Mononuclear cell (primary cell): ENCODE results near the gene EPB41L1. TPM values are rescaled to one million over a fixed set of nuclear protein-coding genes. Genes with fewer than 3 reads are reported as not detected.

Source experiments
- H3K27me3 ChIP-seq: 2 replicates; pipeline ENCODE4 v1.6.0; 2011; ENCODE audit warnings: low read length, control low read depth; ENCODE audit not compliant: insufficient read depth
- H3K4me1 ChIP-seq: 2 replicates; pipeline ENCODE4 v1.5.1; 2011; ENCODE audit warnings: mild to moderate bottlenecking, low read length, control low read depth; ENCODE audit not compliant: insufficient read depth
- H3K4me3 ChIP-seq: 2 replicates; pipeline ENCODE4 v1.5.1; 2011; ENCODE audit warnings: mild to moderate bottlenecking, low read length, moderate library complexity
- H3K9me3 ChIP-seq: 2 replicates; pipeline ENCODE4 v1.5.1; 2011; ENCODE audit warnings: low read depth, mild to moderate bottlenecking, control low read depth, low read length
- total RNA-seq: library from RNA; depleted of rRNA; stranded (reverse); fragments of >200 nt; gene quantifications from one replicate; pipeline ENCODE4 v1.2.3, GENCODE V29; 2012

EPB41L1 gene
- total RNA-seq, 1 donor, result 0.21 TPM

DNA sequence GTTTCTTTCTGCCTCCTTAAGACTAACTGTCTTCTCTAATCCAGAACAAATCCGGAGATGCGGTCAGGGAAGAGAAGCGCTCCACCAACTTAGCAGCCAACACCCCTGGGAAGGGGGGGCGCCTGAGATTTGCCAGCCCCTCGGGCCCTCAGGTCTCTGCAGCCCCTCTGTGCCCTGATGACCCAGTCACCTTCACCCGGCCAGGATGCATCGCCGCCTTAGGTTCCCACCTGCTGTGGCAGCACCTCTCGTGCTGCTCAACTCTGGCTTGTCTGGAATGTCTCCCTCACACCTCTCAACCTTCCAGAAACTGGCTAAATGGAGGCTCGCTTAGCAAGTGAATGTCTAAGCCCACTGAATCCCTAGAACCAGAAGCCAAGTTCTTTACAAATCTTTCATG lies 53.7 kb downstream of the EPB41L1 start:
- Histone ChIP-seq H3K4me1 (no peaks in the 10 kb centered on the region), H3K9me3 (no peaks in the 10 kb centered on the region), H3K4me3 (no peak overlapping the region), H3K27me3 (no peaks in the 10 kb centered on the region)

DNA sequence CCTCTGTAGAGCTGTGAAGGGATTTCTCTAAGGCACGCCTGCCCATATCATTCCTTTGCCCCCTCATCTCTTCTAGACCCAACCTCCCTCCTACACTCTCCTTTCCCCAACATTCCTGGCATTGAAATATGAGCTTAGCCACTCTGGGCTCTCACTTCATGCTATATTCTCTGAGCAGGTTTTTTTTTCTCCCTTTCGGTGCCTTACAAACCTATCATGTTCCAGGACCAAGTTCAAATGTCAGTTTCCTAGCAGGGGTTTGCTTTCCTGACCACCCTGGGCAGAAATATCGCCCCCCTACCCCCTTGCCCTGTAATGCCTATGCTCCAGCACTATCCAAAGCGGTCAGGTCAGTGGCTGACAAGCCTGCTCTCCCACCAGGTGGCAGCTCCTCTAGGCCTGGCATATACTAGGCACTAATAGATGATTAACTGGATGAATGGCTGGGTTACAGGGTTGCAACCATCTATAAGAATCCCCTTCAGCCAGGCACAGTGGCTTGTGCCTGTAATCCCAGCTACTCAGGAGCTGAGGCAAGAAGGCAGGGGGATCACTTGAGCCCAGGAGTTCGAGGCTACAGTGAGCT lies 56.0 kb downstream of the EPB41L1 start:
- no peaks in the 10 kb centered on the region for H3K4me1 ChIP-seq
- H3K9me3 ChIP-seq, result no peaks in the 10 kb centered on the region
- no peaks in the 10 kb centered on the region for H3K27me3 ChIP-seq
- H3K4me3 ChIP-seq, result no peak overlapping the region

DNA sequence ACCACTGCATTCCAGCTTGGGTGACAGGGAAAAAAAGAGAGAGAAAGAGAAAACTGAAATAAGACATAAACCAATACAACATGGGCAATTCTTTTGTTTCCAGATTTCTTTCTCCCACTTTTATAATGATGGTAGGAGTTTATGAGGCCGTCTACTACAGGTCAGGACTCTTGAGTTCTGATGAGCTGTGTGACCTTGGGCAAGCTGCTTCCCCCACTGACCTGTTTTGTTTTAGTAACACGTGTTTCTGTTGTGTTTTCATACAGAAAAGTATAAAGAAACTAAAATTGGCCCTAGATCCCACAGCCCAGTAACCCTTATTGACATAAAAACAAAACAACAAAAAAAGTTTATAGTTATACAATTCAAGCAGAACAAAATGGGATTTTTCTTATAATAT lies 58.8 kb downstream of the EPB41L1 start:
- H3K4me3 ChIP-seq, result no peak overlapping the region
- H3K9me3 ChIP-seq, result no peaks in the 10 kb centered on the region
- H3K4me1 ChIP-seq, result no peaks in the 10 kb centered on the region
- H3K27me3 ChIP-seq, result no peaks in the 10 kb centered on the region

DNA sequence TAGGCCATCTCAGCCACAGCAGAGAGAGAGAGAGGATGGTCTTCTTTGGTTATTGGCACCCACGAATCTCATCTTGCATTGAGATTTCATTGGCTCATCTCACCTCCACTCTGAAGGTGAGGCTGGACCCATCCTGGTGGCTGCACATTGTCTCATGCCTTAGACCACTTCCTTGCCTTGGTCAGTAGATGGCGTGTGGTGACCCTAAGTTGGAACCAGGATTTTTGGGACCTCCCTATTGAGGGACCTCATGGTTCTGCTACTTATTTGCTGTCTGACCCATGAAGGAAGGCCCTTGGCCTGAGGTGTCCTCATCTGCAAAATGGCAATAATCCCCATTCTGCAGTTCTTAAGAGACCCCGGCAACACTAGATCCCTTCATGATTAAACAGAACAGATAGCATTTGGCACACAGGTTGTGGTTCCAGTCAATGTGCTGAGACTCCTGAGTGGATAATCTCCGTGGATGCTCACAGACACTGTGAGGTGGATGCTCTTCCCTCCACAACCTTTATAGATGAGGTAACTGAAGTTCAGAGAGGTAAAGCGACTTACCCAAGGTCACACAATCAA lies 60.2 kb downstream of the EPB41L1 start:
- no peaks in the 10 kb centered on the region for H3K4me1 ChIP-seq
- H3K9me3 ChIP-seq, result no peaks in the 10 kb centered on the region
- no peaks in the 10 kb centered on the region for H3K27me3 ChIP-seq
- no peak overlapping the region for H3K4me3 ChIP-seq

DNA sequence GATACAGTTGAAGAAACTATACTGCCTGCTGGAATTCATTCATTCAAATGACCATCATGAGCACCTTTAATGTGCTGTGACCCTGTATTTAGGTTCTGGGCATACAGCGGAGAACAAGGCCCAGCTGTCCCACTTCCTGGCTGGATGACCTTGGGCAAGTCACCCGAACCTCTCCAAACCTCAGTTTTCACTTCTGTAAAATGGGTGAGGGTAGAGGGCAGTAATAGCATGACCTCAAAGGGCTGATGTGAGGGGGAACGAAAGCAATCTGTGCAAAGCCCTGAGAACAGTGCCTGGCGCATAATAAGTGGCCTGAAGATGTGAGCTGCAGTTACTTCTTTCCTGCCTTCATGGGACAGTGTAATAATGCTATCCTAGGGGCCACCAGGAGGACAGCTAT lies 61.2 kb downstream of the EPB41L1 start:
- no peaks in the 10 kb centered on the region for H3K27me3 ChIP-seq
- no peaks in the 10 kb centered on the region for H3K9me3 ChIP-seq
- H3K4me3 ChIP-seq, result no peak overlapping the region
- no peaks in the 10 kb centered on the region for H3K4me1 ChIP-seq

DNA sequence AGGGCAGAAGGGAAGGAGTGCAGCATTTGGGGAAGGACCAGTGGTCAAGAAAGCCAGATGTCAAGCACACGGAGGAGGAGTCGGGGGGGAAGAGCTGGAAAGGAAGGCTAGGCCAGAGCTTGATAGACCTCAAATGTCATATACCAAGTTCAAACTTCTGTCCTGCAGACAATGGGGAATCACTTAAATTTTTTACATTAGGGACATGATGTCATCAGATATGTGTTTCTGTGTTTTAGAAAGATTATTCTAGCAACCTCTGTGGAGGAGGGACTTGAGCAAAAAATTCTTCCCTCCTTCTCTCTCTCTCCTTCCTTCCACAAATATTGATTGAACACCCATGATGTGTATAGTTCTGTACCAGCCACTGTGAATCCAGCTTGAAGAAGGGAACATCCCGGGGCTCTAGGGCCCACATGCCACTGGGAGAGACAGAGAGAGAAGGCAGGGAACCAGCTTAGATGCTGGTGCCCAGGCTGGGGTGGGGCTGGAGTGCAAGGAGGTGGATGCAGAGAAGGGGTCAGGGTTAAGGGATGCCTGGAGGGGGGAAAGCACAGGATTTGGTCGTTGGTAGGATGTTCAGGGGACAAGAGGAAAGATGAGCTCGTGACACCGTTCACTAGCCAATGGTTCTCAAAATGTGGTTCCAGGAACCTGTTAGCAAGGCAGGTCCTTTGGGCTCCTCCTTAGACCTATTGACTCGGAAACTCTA lies 61.9 kb downstream of the EPB41L1 start:
- no peaks in the 10 kb centered on the region for H3K9me3 ChIP-seq
- no peak overlapping the region for H3K4me3 ChIP-seq
- H3K4me1 ChIP-seq, result no peaks in the 10 kb centered on the region
- no peaks in the 10 kb centered on the region for H3K27me3 ChIP-seq

DNA sequence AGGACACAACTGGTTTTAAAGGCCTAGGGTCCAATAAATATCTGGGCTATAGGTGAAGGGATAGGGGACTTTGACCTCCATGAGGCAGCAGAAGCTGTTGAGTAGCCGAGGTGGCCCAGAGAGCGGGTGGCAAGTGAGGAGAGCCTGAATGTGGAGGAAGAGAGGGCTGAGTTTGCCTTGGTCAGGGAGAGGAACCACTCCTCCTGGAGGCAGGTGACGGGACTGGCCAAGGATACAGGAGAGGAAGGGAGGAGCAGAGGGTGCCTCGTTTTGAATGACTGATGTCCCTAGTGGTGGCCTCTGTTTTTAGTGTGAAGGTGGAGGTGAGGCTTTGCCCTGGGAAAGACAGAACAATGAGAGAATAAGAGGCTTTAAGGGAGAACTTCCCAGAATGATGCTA lies 62.7 kb downstream of the EPB41L1 start:
- Histone ChIP-seq H3K27me3 (no peaks in the 10 kb centered on the region), H3K4me1 (no peaks in the 10 kb centered on the region), H3K9me3 (no peaks in the 10 kb centered on the region), H3K4me3 (no peak overlapping the region)

DNA sequence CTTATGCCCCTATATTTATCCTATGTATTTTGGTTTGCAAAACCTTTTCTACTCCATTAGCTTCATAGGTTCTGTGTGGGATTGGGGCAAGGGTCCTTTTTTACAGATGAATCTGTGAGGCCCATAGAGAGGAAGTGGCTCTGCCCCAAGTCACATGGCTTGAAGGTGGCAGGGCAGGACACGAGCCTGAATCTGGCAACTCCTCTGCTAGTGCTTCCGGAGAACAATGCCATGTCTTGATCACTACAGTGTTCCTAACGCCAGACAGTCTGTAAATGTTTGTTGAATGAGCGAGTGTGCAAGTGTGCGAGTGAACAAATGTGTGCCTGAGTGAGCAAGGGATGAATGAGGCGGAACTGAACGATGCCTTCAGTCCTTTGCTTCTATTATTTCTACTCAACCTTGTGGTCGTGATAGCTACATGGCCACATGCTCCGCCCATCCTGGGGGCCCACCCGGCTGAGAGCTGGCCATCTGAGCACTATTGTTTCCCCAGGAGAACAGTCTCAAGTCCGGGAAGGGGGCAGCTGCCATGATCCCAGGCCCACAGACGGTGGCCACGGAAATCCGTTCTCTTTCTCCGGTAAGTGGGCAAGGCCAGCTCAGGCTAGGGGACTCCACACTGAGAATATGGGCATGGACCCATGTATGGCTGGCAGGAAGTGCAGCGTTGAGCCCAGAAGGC lies 64.0 kb downstream of the EPB41L1 start:
- Histone ChIP-seq H3K4me3 (no peak overlapping the region), H3K27me3 (no peaks in the 10 kb centered on the region), H3K4me1 (no peaks in the 10 kb centered on the region), H3K9me3 (no peaks in the 10 kb centered on the region)

DNA sequence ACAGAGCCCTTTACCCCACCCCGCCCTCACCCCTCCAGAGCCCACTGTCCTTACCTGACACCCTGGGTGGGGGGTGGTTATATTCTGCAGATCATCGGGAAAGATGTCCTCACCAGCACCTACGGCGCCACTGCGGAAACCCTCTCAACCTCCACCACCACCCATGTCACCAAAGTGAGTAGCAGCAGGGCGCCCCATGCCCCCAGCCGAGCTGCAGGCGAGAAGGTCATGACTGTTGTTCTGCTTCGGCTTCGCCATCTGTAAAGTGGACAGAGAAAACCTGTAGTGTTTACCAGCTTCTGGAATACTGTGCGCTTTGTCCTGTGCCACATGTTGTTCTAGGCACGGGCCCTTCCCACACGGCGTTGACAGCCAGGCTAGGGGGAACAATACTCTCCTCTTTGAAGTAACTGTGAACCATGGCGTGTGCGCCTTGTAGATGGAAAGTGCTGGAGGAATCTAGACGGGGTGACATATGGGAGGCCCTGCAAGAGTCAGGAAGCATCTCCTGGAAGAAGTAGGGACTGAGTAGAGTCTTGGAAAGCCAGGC lies 65.2 kb downstream of the EPB41L1 start:
- Histone ChIP-seq H3K4me1 (no peaks in the 10 kb centered on the region), H3K4me3 (no peak overlapping the region), H3K27me3 (no peaks in the 10 kb centered on the region), H3K9me3 (no peaks in the 10 kb centered on the region)

DNA sequence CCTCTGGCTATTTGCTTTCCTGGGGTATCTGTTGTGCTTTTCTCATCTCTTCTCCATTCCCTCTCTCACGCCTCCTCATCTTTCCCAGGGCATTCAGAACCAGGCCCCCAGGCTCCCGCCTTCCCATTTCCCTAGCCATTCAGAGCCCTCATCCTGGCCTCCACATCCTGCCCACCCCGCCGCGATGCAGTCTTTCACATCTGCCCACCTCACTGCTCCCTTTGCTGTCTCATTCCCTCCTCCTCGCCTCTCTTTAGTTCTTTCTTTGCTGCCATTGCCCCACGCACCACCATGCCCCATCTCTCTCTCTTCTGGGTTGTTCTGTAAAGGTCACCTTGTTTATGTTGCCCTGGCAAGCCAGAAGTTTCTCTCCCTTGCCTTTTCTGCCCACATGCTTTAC lies 71.1 kb downstream of the EPB41L1 start:
- H3K9me3 ChIP-seq, result no peaks in the 10 kb centered on the region
- no peak overlapping the region for H3K4me3 ChIP-seq
- peaks cover 12% of the 10 kb centered on the region for H3K4me1 ChIP-seq
- no peaks in the 10 kb centered on the region for H3K27me3 ChIP-seq

DNA sequence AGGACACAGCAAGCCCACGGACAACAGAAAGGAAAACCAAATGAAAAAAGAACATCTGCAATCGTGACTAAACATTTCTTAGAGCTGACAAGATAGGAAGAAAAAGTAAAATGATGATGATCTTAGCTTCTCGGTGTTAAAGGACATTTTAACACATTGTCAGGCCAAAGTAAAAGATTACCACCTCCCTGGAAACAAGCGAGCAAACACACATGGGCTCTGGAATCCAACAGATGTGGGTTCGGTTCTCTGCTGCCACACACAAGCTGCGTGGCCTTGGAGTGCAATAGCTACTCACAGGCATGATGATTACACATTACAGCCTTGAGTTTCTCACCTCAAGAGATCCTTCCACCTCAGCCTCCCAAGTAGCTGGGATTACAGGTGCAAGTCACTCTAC lies 74.2 kb downstream of the EPB41L1 start:
- H3K27me3 ChIP-seq, result no peaks in the 10 kb centered on the region
- peaks cover 12% of the 10 kb centered on the region for H3K4me1 ChIP-seq
- H3K9me3 ChIP-seq, result no peaks in the 10 kb centered on the region
- H3K4me3 ChIP-seq, result no peak overlapping the region

DNA sequence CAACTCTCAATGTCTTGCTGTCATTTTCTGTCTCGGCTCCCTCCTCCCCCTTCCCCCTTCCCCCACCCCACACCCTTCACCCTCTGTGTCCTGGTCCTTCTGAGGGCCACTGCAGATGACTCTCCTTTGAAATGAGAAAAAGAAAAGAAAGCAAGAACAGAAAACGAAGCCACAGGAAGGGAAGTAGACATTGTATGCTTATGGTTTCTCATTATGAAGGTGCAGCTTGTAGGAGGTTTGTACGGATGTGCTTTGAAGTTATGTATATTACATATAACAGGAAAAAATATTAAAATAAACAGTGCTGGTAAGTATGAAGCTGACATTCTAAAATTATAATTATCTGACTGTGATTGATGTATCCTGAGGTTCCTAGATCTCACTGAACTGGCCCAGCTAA lies 75.5 kb downstream of the EPB41L1 start:
- H3K9me3 ChIP-seq, result no peaks in the 10 kb centered on the region
- no peak overlapping the region for H3K4me3 ChIP-seq
- no peaks in the 10 kb centered on the region for H3K27me3 ChIP-seq
- peaks cover 12% of the 10 kb centered on the region for H3K4me1 ChIP-seq

DNA sequence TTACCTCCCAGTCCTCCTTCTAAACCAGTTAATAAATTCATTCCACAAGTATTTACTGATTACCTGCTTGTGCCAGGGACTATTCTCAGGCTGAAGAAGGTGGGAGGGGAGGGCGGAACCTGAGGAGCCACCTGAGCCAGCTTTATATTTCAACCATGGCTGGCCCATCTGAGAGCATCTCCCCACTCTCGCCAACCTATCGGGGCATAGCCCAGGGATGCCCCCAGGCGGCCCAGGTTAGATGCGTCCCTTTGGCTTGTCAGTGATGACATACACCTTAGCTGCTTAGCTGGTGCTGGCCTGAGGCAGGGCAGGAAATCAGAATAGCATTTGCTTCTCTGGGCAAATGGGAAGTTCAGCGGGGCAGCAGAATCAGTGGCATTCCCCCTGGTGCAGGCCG lies 76.8 kb downstream of the EPB41L1 start:
- Histone ChIP-seq H3K4me3 (no peak overlapping the region), H3K27me3 (no peaks in the 10 kb centered on the region)

DNA sequence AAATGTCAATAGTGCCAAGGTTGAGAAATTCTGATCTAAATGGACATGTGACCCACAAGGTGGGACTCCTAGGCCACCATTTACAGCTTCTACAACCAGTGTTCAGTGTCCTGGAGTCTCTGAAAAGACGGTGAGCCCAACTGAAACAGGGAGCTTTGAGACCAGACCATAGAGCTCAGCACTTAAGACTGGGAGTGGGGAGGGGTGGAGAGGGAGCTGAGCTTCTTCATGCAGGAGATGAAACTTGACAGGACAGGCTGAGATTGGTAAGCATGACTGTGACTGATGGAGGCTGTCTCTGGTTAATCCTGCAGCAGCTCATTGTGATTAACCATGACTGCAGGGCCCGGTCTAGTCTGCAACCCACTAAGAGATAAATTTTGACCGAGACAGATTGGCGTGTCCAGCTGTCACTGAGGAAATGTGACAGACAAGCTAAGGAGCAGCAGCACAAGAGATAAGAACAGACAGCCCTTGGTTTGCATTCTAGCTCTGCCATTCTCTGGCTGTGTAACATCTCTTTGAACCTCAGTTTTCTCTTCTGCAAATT lies 80.3 kb downstream of the EPB41L1 start:
- Histone ChIP-seq H3K27me3 (no peaks in the 10 kb centered on the region), H3K9me3 (no peaks in the 10 kb centered on the region), H3K4me1 (peaks cover 26% of the 10 kb centered on the region)

More for the DNA sequence above, 76.8 kb downstream of the EPB41L1 start:
- no peaks in the 10 kb centered on the region for H3K9me3 ChIP-seq
- peaks cover 17% of the 10 kb centered on the region for H3K4me1 ChIP-seq

More for the DNA sequence above, 80.3 kb downstream of the EPB41L1 start:
- no peak overlapping the region for H3K4me3 ChIP-seq
